HL-60 (cell line): ENCODE measurements around the gene TIE1.

ENCODE experiments used
- DNase-seq, 2 experiments: peaks; one replicate each; pipeline ENCODE4 v3.0.0-alpha.2; 2010 to 2020; ENCODE audit warnings: low read depth in 1 of 2, low spot score in 1 of 2
- H3K27ac ChIP-seq: fragments of 250-450 bp; sonication (Bioruptor Pico); replicated peaks from 2 replicates; pipeline ENCODE4 v1.5.1; 2020; ENCODE audit warnings: mild to moderate bottlenecking, moderate library complexity
- H3K27me3 ChIP-seq: fragments of 250-450 bp; sonication (Bioruptor Pico); 2 replicates; pipeline ENCODE4 v1.5.1; 2021; ENCODE audit warnings: mild to moderate bottlenecking, moderate library complexity; ENCODE audit not compliant: insufficient read depth, poor library complexity, severe bottlenecking
- H3K4me3 ChIP-seq: replicated peaks from 2 replicates; pipeline ENCODE4 v1.5.1; 2011; ENCODE audit warnings: mild to moderate bottlenecking, control low read depth, low read length; ENCODE audit not compliant: insufficient read depth
- CTCF ChIP-seq: IDR thresholded peaks from one replicate; pipeline ENCODE4 v1.5.1; 2011; ENCODE audit warnings: low read length, control low read depth, inconsistent platforms; ENCODE audit not compliant: insufficient read depth
- GABPA ChIP-seq: IDR thresholded peaks from 2 replicates; pipeline ENCODE4 v1.6.1; 2012; ENCODE audit warnings: low read depth
- POLR2AphosphoS5 ChIP-seq: IDR thresholded peaks from 2 replicates; pipeline ENCODE4 v1.6.1; 2012; ENCODE audit warnings: low read depth
- REST ChIP-seq: IDR thresholded peaks from 2 replicates; pipeline ENCODE4 v1.6.1; 2012; ENCODE audit warnings: low read depth; ENCODE audit not compliant: insufficient replicate concordance
- SPI1 ChIP-seq: IDR thresholded peaks from 2 replicates; pipeline ENCODE4 v1.6.1; 2012; ENCODE audit warnings: low read depth, mild to moderate bottlenecking, borderline replicate concordance

The TIE1 gene

GRCh38 chr1:43352351-43352705 is 51.5 kb downstream of the TIE1 start:
- DNase-seq: no peak
- no peak overlapping the region for H3K27ac ChIP-seq
- no peak overlapping the region for H3K4me3 ChIP-seq
- no peaks in the 10 kb centered on the region for H3K27me3 ChIP-seq
- no peak for TF ChIP-seq REST
- TF ChIP-seq CTCF: no peak
- no peak for TF ChIP-seq GABPA
- TF ChIP-seq SPI1: no peak
- no peak for TF ChIP-seq POLR2AphosphoS5

GRCh38 chr1:43352881-43353280 is 52.1 kb downstream of the TIE1 start:
- no peak overlapping the region for H3K27ac ChIP-seq
- no peak for DNase-seq
- TF ChIP-seq SPI1 (peak; percentile 6; the same call in 1 of the 2 replicates), GABPA (no peak), REST (no peak), POLR2AphosphoS5 (no peak)
- no peaks in the 10 kb centered on the region for H3K27me3 ChIP-seq
- no peak overlapping the region for H3K4me3 ChIP-seq

GRCh38 chr1:43354471-43354870 is 53.7 kb downstream of the TIE1 start:
- Histone ChIP-seq H3K27ac (no peak overlapping the region), H3K27me3 (no peaks in the 10 kb centered on the region), H3K4me3 (no peak overlapping the region)
- DNase-seq: no peak
- TF ChIP-seq CTCF (no peak), POLR2AphosphoS5 (no peak), GABPA (no peak), REST (no peak), SPI1 (no peak)
